NCI-H345 treated with DMSO at 0.1 percent for 48 hours (cell line): ENCODE measurements around the gene LDLRAD3.
"Not testable (repeated sequence)": the region's sequence is repeated elsewhere in the genome, so short reads cannot be mapped to it uniquely, and the experiment has no call there.

Experiments used
- DNase-seq: peaks from one replicate; lab custom pipeline; 2025; ENCODE audit not compliant: unreplicated experiment; lab: John Stamatoyannopoulos, UW

The LDLRAD3 gene, protein sequence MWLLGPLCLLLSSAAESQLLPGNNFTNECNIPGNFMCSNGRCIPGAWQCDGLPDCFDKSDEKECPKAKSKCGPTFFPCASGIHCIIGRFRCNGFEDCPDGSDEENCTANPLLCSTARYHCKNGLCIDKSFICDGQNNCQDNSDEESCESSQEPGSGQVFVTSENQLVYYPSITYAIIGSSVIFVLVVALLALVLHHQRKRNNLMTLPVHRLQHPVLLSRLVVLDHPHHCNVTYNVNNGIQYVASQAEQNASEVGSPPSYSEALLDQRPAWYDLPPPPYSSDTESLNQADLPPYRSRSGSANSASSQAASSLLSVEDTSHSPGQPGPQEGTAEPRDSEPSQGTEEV

DNA sequence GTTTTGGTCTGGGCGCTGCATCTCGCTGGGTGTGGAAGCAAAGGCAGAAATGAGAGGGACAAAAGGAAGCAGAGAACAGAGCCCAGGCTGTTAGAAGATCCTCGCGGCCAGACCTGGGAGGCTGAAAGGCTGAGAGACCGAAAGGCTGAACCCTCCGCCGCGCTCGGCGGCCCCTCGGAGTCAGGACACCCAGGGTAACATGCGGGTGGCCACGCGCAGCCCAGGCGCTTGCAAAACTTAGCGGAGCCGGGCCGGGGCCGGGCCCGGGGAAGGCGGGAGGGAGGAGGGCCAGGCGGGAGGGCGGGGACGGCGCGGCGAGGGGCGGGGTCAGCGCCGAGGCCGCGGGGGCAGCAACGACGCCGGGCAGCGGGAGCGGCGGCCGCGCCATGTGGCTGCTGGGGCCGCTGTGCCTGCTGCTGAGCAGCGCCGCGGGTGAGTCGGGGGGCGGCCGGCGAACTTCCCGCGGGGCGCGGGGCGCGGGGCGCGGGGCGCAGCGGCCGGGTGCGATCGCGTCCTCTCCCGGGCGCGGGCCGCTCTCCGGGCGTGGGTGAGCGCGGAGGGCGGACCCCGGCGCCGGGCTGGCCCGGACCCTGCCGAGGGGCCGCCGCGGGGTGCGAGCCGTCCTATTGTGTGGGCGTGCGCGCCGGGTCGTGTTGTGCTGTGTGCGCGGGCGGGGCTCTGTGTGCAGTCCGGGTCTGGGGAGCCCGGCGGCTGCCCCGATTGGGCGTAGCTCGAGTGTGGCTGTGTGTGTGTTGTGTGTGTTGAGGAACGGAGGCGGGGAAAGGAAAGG, at the start of gene LDLRAD3:
Gene LDLRAD3, plus strand, starts transcription at position 350 of the 790 bp plus-strand sequence. Its CDS starts 37 bp downstream, at position 387.
- DNase-seq, result peak; percentile 33

DNA sequence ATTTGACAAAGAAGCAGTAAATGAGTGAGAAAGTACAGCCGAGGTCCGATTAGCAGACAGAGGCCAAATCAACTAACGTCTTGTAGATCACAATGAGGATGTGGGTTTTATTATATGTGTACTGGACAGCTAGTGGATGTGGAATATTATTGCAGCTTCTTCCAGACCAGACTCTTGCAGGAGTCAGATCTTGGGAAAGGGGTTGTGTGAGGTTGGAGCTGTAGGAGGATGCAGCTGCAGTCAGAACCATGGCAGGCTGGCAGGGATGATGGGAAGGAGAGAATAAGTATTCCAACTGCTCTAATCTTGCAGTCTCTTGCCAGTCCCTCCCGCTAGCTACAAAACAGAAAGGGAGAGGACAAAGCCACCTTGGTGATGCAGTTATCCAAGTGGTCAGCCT, 46.8 kb upstream of the LDLRAD3 start:
- DNase-seq, result no peak

DNA sequence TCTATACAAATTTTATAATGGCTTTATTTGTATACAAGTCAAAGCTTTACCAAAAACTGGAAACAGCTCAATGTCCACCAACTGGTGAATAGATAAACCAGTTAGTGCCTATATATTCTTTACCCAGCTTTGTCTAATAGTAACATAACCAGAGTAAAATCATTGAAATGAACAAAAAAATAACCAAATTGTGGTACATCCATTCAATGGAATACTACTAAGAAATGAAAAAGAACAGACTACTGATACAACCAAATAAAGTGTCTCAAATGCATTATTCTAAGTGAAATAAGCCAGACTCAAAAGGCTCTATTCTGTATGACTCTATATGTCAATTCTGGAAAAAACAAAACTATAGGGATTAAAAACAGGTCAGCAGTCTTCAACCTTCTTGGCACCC, 40.9 kb upstream of the LDLRAD3 start:
- no peak for DNase-seq

DNA sequence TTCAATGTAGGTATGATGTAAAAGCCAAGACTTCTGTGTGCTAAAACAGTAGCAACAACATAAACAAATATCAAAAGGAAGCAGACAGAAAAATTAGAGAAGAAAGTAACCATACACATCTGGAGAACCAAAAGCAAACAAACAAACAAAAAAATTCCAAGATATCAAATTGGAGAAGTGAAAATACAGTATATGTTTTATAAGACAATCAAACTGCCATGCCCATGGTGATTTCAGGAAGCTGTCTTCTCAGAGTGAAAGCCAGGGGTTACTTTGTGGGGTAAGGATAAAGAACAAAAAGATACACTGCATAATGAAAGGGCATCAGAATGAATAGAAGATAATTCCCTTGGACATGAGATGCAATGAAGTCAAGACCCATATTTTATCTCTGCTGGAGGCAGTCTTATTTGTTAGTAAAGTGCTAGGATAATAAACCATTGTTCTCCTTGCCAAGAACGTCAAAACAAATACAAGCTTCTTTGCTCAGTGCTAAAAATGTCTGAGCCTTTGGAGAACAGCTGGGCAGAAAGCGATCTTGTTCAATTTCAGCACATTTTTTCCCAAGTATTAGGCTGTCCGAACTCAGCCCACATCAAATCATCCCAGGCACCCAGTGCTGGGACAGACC, 38.1 kb upstream of the LDLRAD3 start:
- no peak for DNase-seq

DNA sequence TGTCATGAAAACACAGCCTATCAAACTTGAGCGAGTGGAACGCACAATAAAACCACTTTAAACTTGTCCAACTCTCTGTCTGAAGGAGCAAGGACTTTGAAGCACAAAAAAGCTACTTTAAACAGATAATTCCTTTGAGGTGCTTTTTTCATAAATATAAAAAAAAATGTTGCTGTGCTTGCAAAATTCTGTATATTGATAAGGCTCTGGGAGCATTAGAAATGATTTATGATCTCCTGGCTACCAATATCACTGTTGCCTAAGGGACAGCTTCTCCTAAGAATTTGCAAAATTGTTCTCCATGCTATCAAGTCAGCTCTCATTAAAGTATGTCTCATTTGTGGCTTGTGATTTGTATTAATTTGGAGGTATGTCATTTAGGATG, 37.6 kb upstream of the LDLRAD3 start:
- no peak for DNase-seq

DNA sequence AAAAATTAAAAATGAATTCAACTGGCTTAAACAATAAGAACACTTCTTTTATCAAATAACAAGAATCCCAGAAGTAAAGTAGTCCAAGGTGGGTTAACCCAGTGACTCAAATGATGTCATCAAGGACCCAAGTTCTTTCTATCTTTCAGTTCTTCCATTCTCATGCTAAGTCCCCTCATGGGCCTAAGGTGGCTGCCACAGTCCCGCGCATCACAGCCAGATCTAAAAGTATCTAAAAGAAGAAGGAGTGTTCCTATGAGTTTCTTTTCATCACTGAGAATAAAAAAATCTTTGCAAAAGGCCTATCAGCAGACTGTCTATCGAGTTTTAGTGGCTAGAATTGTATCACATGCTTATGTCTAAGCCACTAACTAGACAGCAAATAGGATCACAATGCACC, 37.2 kb upstream of the LDLRAD3 start:
- DNase-seq, result no peak

DNA sequence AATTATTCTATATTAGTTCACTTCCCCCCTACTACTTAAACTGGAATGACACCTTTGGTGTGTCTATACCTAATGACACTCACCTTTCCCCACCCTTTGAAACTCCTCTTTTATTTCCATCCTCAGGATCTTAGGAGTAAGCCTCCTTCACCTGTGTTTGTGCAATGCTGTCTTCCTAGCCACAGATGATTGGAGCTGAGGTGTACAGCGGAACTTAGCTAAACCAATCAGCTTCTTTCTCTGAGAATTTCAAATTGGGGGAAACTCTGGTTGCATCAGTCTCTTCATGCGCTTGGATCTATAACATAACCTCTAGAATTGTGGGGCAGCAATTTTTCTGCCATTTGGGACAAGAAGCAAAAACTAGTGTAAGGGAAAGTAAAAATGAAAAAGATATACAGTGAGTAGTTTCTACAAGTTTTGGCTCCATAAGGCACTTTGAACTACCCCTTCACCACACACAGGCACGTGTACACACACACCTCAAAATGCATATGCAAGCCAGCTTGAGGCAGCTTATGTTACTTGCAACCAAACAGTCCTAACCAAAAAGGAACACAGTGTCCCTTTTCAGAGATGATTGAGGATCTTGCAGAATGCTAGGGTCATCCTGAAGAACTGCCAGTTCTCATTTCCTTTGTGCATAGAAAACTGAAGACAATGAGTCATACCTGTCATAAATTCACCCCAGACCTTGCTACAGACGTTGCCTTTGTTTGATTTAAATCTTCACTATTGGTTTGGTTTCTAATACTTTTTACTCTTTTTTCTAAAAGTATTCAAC, 36.0 kb upstream of the LDLRAD3 start:
- DNase-seq, result no peak

DNA sequence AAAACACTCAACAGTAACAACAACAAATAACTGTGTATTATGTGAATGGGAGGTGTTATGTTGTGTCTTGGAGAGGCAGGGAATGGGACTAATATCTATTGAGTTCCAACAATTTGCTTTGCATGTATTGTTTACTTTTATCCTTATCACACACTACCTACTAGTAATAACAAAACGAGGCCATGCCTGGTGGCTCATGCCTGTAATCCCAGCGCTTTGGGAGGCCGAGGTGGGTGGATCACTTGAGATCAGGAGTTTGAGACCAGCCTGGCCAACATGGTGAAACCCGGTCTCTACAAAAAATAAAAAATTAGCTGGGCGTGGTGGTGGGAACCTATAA, 35.5 kb upstream of the LDLRAD3 start:
- not testable (repeated sequence) for DNase-seq

DNA sequence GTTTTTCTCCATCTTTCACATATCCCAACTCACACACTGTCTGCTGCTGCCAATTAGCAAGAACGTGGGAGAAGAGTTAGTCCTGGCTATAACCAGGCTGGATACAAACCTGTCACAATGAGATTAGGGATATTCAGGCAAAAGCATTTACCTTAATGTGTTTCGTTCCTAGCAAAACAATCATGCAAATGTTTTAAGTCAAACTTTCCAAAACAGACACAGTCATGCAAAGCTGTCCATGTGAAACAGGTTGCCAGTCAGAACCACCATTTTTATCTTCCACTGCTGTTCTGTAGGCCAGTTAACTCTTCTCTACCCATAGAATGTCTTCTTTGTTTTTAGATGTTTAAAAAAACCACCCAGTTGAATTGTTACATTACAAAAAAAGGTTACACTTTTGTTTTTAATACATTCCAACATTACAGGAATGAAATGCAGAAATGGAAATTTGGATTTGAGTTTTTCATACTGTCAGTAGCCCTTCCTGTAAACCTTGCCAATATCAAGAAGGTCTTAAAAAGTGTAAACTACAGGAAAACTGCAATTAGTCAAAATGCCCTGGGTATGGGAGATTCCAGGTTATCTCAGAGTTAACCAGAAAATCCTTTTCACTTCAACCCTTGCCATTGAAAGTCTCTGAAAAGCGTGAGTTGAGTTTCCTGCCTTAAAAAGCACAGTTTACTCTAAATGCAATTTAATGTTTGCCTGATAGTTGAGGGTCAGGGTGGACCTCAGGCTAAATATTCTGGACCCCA, 34.2 kb upstream of the LDLRAD3 start:
- DNase-seq, result no peak

DNA sequence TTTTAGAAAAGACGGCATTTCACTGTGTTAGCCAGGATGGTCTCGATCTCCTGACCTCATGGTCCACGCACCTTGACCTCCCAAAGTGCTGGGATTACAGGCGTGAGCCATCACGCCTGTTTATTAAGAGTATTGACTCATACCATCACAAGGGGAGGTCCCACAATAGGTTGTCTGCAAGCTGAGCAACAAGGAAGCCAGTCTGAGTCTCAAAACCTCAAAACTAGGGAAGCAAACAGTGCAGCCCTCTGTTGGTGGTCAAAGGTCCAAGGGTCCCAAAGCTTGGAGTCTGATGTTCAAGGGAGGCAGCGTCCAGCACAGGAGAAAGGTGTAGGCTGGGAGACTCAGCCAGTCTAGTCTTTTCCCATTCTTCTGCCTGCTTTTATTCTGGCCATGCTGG, 32.8 kb upstream of the LDLRAD3 start:
- no peak for DNase-seq

DNA sequence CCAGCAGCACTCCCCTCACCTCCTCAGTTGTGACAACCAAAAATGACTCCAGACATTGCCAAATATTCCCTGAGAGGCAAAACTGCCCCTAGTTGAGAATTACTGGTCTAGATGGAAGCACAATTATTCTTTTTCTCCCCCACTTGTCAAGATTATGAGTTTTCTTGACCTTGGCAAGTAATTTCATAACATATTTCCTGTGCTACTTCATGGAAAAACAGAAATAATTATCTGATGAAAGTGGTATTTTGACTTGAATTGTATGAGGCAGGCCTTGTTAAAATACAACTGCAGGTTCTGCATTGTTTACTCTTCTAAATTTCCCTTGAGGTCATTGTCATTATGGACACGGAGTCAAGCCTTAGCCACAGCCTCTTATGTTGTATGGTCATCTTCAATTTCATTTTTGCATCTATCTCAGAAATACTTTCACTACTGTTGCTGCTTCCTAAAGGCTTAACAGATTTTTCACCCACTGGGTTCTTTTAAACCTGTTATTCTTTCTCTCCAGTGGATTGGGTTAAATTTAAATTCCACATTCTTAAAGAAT, 32.2 kb upstream of the LDLRAD3 start:
- no peak for DNase-seq

DNA sequence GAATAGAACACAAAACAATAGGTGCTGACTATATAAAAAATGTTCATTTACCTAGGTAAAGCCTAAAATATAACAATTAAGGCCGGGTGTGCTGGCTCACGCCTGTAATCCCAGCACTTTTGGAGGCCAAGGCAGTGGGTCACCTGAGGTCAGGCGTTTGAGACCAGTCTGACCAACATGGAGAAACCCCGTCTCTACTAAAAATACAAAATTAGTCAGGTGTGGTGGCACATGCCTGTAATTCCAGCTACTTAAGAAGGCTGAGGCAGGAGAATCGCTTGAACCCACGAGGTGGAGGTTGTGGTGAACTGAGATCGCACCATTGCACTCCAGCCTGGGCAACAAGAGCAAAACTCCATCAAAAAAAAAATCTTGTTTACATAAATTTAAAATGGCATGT, 31.4 kb upstream of the LDLRAD3 start:
- not testable (repeated sequence) for DNase-seq

DNA sequence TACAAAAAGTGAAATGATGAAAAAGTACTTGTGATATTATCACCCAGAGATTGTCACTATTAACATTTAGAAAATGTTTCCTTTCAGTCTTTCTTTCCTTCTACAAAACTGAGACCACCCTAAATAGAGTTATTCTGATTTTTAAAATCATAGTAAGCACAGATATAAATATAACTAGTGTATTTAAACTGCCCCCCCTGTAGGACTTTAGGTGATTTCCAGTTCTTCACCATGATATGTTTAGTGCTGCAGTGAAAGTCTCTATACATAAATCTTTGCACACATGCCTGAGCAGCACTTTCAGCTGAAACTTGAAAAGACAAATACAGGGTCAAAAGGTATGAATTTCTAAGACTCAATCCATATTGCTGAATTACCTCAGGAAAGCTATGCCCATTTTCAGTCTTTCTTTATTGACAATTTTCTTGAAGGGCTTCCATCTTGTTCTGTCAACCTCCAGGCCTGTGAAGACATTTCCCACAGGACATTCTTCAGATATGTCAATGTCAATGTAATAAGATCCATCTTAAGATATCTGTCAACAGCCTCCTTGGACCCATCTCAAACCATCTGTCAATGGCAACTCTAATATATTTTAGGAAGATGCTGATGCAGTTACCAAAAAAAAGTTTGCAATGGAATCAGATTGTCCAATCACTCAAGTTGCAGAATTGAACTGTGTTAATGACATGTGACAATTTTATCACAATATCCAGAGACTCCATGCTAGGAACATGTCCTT, 30.8 kb upstream of the LDLRAD3 start:
- DNase-seq, result no peak

DNA sequence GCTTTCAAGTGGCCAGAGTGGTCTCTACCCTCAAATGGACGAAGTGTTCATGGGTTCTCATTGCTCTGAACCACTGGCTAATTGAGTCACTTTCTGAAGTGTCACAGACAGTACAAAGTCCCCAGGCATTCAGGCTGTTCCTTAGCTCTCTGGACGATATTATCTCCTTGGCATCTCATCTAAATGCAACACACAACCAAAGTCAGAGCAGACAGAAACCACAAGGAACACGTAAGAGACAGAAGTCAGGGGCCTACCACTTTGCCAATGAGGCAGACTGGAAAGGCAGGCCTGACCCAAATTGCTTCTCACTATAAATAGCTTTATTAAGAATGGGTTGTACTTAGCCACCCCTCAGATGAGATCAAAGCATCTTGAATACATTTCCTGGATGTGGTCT, 29.0 kb upstream of the LDLRAD3 start:
- DNase-seq, result no peak

DNA sequence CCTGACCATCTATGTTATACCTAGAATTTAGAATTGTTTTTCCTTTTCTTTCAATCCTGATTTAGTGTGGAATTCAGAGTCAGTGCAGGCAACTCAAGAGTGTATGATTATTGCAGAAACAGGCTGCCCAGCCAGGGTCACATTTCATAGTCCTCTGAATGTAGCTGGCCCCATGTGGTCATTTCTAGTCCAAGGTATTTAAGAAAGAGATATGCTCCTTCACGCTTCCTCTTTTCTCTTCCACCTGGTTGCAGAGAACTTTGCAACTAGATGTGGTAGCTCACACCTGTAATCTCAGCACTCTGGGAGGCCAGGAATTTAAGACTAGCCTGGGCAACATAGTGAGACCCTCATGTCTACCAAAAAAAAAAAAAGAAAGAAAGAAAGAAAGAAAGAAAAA, 27.6 kb upstream of the LDLRAD3 start:
- no peak for DNase-seq

DNA sequence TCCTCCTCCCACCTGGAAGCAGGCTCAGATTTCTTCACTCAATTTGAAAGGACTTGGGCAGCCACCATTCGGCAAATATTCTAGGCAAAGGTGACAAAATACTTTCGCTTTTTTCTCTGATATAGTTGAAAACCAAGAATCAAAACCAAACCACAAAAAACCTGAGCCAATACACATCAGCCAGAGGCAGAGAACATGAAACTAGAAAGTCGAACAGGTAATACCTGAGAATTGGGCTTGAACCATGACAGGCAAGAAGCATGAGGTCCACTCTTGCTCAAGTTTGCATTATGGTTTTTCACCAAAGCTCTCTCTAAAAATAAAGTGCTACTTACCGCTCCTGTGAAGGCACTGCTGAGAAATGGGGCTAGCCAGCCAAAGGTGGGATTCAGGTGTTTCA, 26.2 kb upstream of the LDLRAD3 start:
- DNase-seq, result no peak

DNA sequence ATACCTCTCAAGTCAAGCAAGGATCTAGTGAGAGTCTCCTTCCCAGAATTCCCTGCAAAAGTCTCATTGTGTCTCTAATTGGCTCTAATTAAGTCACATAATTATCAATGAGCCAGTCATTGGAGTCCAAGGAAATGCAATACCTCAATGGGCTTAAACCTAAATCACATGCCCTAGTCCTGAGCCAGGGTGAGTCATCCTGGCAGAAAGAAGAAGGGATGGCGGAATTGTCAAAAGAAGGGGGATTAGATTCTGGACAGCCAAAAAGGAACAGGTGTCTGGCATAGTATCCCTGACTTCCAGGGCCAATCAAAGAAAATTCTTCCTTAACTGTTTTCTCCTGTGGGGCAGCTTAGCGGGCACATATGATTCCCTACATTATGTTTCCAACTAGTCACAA, 25.1 kb upstream of the LDLRAD3 start:
- no peak for DNase-seq

DNA sequence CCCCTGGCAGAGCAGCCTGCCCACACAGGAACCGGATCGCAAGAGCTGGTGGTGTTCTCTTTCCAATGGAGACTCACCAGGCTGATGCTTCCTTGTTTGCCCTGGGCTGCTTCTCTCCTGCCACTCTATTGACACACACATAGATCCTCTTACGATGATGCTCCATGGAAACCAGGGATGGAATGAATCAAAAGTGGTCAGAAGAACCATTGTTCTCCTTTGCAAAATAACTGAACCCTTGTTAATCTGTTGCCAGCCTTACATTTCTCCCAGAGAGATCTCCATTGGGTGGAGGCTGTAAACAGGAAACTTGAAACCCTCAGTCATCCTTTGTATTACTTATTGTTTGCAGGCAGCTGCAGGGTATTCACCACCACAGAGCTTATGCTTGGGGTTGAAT, 24.6 kb upstream of the LDLRAD3 start:
- peak; percentile 89 for DNase-seq

DNA sequence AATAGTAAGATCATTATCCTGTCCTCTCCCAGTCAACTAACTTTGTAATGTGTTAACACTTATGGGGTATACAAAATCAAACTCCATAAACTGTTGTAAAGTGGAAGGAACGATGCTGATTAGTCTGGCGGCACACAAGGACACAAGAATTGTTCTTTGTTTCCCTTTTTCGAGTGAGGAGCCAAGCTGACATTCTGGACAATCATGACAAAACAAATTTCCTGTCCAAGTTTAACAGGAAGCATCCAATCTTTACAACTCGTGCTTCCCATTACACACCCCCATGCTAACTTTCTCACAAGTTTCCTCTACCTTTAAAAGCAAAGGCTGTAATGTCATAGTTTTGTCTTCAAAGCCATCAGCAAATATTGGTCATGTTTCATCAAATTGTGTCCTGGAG, 20.4 kb upstream of the LDLRAD3 start:
- no peak for DNase-seq

DNA sequence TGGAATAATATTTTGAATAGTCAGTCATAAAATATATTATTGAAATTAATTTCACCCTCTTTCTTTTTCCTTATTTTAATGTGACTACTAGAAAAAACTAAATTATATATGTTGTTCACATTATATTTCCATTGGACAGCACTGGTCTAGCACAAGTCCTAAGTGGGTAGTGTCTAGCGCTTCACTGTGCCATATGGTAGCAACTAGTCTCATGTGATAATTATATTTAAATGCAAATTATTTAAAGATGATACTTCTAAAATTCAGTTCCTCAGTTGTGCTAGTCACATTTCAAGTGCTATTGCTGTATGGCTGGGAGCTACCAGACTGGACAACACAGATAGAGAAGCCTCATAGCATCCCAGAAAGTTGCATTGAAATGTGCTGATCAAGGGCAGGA, 19.1 kb upstream of the LDLRAD3 start:
- DNase-seq, result no peak
